Effector memory CD4-positive, alpha-beta T cell (primary cell): ENCODE measurements around the gene SMAD7.

Experiments
- DNase-seq, 3 donors: peaks; one replicate each; pipeline ENCODE4 v3.0.0-alpha.2; 2020
- H3K27ac ChIP-seq: 2 replicates; pipeline ENCODE4 v1.7.0; 2013; ENCODE audit warnings: mild to moderate bottlenecking, low read length, moderate library complexity; ENCODE audit not compliant: insufficient read depth, poor library complexity, severe bottlenecking
- H3K27me3 ChIP-seq: replicated peaks from 2 replicates; pipeline ENCODE4 v1.7.0; 2013; ENCODE audit warnings: mild to moderate bottlenecking, low read length; ENCODE audit not compliant: insufficient read depth, control insufficient read depth, poor library complexity, severe bottlenecking
- H3K36me3 ChIP-seq: 2 replicates; pipeline ENCODE4 v1.7.0; 2013; ENCODE audit warnings: mild to moderate bottlenecking, low read length, moderate library complexity; ENCODE audit not compliant: control insufficient read depth, insufficient read depth
- H3K4me1 ChIP-seq: 2 replicates; pipeline ENCODE4 v1.7.0; 2013; ENCODE audit warnings: low read length, mild to moderate bottlenecking; ENCODE audit not compliant: control insufficient read depth, insufficient read depth, poor library complexity, severe bottlenecking
- H3K4me3 ChIP-seq: 2 replicates; pipeline ENCODE4 v1.7.0; 2013; ENCODE audit warnings: low read length, low read depth, mild to moderate bottlenecking; ENCODE audit not compliant: insufficient read depth, poor library complexity, severe bottlenecking
- H3K9me3 ChIP-seq: 2 replicates; pipeline ENCODE4 v1.7.0; 2013; ENCODE audit warnings: mild to moderate bottlenecking, low read length, moderate library complexity; ENCODE audit not compliant: control insufficient read depth

Gene SMAD7

GRCh38 chr18:48959921-48960920 lies 9.5 kb upstream of the SMAD7 start:
- Histone ChIP-seq H3K27me3 (no peaks in the 10 kb centered on the region), H3K36me3 (no peaks in the 10 kb centered on the region), H3K4me1 (peaks cover 12% of the 10 kb centered on the region), H3K4me3 (no peak overlapping the region), H3K27ac (no peak overlapping the region), H3K9me3 (no peaks in the 10 kb centered on the region)
- no peak for DNase-seq

GRCh38 chr18:48959551-48959920 lies 8.8 kb upstream of the SMAD7 start:
- H3K27me3 ChIP-seq, result no peaks in the 10 kb centered on the region
- peaks cover 18% of the 10 kb centered on the region for H3K4me1 ChIP-seq
- H3K27ac ChIP-seq, result no peak overlapping the region
- H3K9me3 ChIP-seq, result no peaks in the 10 kb centered on the region
- DNase-seq, result no peak
- H3K36me3 ChIP-seq, result no peaks in the 10 kb centered on the region
- no peak overlapping the region for H3K4me3 ChIP-seq

DNA sequence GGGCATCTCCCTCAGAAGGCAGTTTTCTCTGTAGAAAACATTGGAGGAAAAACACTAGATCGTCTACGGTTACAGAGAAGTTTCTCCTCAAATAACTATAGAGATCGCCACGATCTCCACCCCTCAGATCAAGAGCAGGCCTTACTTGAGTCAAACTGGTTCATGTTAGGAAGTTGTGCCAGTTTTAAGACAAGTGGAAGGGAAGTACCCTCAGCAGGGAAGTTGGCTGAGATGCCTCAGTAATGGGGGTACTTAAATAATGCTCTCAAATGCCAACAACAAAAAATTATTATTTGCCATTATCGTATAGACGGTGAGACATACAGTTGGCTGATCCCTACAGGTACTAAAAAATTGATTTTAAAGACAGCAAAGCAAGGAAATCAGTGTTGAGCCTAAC lies 8.2 kb upstream of the SMAD7 start:
- H3K27me3 ChIP-seq, result no peaks in the 10 kb centered on the region
- H3K4me1 ChIP-seq, result peaks cover 18% of the 10 kb centered on the region
- H3K27ac ChIP-seq, result no peak overlapping the region
- H3K4me3 ChIP-seq, result no peak overlapping the region
- no peaks in the 10 kb centered on the region for H3K36me3 ChIP-seq
- DNase-seq, result no peak
- no peaks in the 10 kb centered on the region for H3K9me3 ChIP-seq

GRCh38 chr18:48957616-48958015 lies 6.9 kb upstream of the SMAD7 start:
- H3K4me1 ChIP-seq, result peaks cover 22% of the 10 kb centered on the region
- H3K4me3 ChIP-seq, result no peak overlapping the region
- no peak overlapping the region for H3K27ac ChIP-seq
- H3K27me3 ChIP-seq, result no peaks in the 10 kb centered on the region
- H3K36me3 ChIP-seq, result no peaks in the 10 kb centered on the region
- no peaks in the 10 kb centered on the region for H3K9me3 ChIP-seq
- no peak for DNase-seq

GRCh38 chr18:48957136-48957535 lies 6.4 kb upstream of the SMAD7 start:
- Histone ChIP-seq H3K9me3 (no peaks in the 10 kb centered on the region), H3K4me3 (no peak overlapping the region), H3K27me3 (no peaks in the 10 kb centered on the region), H3K4me1 (peaks cover 24% of the 10 kb centered on the region), H3K36me3 (no peaks in the 10 kb centered on the region), H3K27ac (no peak overlapping the region)
- no peak for DNase-seq

DNA sequence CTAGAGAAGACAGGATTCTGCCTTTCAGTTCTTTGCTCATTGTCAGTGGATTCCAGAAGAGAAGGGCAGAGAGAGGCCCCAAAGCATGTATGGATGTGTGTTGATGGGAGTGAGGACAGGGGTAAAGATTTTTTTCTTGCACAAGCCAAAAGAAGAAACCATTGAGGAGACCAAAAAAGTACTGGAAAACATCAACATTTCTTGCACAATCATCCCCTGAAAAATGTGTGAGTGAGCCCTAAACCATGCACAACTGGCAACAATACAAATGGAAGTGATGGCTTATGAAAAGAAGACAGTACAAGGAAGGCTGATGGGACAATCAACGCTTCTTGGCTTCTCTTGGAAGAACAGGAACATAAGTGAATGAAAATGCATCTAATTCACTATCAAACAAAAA lies 5.6 kb upstream of the SMAD7 start:
- Histone ChIP-seq H3K4me3 (no peak overlapping the region), H3K4me1 (peaks cover 24% of the 10 kb centered on the region), H3K36me3 (no peaks in the 10 kb centered on the region), H3K9me3 (no peaks in the 10 kb centered on the region), H3K27ac (no peak overlapping the region), H3K27me3 (no peaks in the 10 kb centered on the region)
- DNase-seq, result no peak

GRCh38 chr18:48955830-48956261 lies 5.1 kb upstream of the SMAD7 start:
- Histone ChIP-seq H3K9me3 (no peaks in the 10 kb centered on the region), H3K27me3 (no peaks in the 10 kb centered on the region), H3K27ac (peak overlapping the region; percentile 35), H3K36me3 (no peaks in the 10 kb centered on the region), H3K4me3 (no peak overlapping the region), H3K4me1 (peaks cover 24% of the 10 kb centered on the region)
- DNase-seq, result no peak

DNA sequence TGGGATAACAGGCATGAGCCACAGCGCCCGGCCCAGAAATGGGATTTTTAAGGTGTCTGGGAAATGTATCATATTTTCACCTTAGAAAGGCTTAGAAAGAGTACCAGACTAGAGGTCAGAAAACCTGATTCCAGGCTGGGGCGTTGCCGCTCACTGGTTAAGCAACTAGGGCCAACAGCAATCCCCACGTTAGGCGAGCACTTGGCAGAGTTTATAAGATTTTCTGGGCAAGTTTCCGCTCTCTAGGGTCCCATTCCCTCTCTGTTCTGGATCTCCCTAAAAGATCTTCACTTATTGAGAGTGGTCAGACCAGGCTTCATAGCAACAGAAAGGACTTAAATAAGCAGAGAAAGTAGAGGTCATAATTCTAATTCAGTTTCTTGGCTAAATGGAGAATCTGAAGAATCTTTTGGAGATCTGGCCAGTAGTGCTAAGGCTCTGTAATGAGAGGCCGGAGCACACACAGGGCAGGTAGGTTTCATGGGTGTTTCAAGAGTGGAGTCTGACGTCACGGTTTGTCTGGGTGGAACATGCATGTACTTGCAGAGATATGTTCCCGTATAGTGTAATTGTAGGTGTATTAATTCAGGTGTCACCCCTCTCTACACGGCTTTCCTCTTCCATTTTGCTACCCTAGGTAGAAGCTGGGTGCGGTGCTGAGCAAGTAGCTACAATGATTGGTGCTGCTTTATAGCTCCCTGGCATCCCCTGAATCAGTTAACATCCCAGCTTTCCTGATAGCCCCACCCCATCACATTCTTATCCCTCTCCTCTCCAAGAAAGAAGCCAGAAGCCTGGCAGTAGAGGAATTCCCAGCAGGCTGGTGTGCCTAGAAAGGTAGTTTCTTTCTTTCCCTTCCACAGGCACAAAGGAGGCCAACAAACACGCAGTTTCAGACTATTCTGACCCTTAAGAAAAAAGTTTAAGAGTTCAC lies 4.4 kb upstream of the SMAD7 start:
- H3K9me3 ChIP-seq, result no peaks in the 10 kb centered on the region
- H3K36me3 ChIP-seq, result no peaks in the 10 kb centered on the region
- H3K4me3 ChIP-seq, result no peak overlapping the region
- no peaks in the 10 kb centered on the region for H3K27me3 ChIP-seq
- H3K4me1 ChIP-seq, result peaks cover 24% of the 10 kb centered on the region
- peak overlapping the region; percentile 35 for H3K27ac ChIP-seq
- DNase-seq, result no peak

DNA sequence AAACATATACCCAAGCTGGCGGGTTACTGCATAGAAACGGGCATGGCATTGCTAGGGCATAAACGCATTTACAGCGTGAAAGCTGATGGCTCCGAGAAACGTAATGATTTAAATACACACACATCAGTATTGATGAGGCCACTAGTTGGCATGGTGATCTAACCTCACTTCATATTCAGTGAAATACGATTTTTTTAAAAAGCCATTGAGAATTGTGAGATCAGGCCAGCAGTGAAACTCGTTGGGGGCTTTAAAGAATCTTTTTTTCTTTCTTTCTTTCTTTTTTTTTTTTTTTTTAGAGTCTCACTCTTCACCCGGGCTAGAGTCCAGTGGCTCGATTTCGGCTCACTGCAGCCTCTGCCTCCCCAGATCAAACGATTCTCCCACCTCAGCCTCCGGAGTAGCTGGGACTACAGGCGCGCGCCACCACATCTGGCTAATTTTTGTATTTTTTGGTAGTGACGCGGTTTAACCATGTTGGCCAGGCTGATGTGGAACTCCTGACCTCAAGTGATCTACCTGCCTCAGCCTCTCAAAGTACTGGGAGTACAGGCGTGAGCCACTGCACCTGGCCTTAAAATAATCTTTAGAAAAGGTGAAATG lies 2.4 kb upstream of the SMAD7 start:
- Histone ChIP-seq H3K27ac (peak overlapping the region; percentile 95), H3K4me3 (peak overlapping the region; percentile 76), H3K4me1 (peaks cover 24% of the 10 kb centered on the region), H3K36me3 (no peaks in the 10 kb centered on the region), H3K9me3 (no peaks in the 10 kb centered on the region), H3K27me3 (no peaks in the 10 kb centered on the region)
- DNase-seq, result no peak
